K562 (cell line): Measurements from ENCODE around the gene TMEM185B. TPM values are rescaled to one million over a fixed set of nuclear protein-coding genes. Genes with fewer than 3 reads are reported as not detected.

Experiments used
- ATAC-seq: fragments of 200-7000 bp; cut with Tn5 transposase; 3 replicates; pipeline ENCODE4 v1.9.1; 2020; ENCODE audit warnings: moderate library complexity
- BruUV-seq: library from RNA; stranded (reverse); fragments of 400-500 nt; replicated peaks from 2 replicates; lab custom pipeline; 2021; lab: Mats Ljungman, UMichigan
- CTCF ChIA-PET: fragments of 300-600 bp; formaldehyde crosslinking; extraction: SDS; loops from one replicate; lab custom pipeline; 2021; ENCODE audit warnings: low intra/inter-chr PET ratio; lab: Yijun Ruan, JAX
- POLR2A ChIA-PET: fragments of 300-600, 350-650 bp; sonication (Branson Sonifier 250); formaldehyde crosslinking; extraction: SDS; loops from one replicate; lab custom pipeline; 2021; ENCODE audit warnings: antibody characterized with exemption, inconsistent platforms; lab: Yijun Ruan, JAX
- DNase-seq, 4 experiments: peaks; one replicate each; pipeline versions ENCODE4 v3.0.0 to v3.0.0-alpha.2; 2011 to 2018; ENCODE audit warnings: low spot score in 3 of 4, mixed read lengths in 3 of 4; ENCODE audit errors: extremely low read depth in 1 of 4
- FAIRE-seq: peaks from 2 replicates; lab custom pipeline; 2011; peaks lifted over from hg19 to GRCh38; lab: Jason Lieb, UNC
- H2AFZ ChIP-seq: 2 replicates; pipeline ENCODE4 v1.6.0; 2011; ENCODE audit warnings: low read depth, low read length, control low read depth, inconsistent platforms
- H3K27ac ChIP-seq: fragments of 200-600 bp; 3 replicates; pipeline ENCODE4 v1.8.0; 2011; ENCODE audit warnings: low read depth, mild to moderate bottlenecking, control low read depth, inconsistent platforms, low read length, moderate library complexity, mixed read lengths; ENCODE audit errors: extremely low read depth
- H3K27me3 ChIP-seq, 2 experiments: fragments of 300-600 bp in 1 of 2; 2 replicates in 1 of 2; 3 replicates in 1 of 2; pipeline versions ENCODE4 v1.6.0 to v1.8.0; 2011; ENCODE audit warnings: inconsistent platforms in 2 of 2, low read length in 2 of 2, mild to moderate bottlenecking in 1 of 2, mixed read lengths in 1 of 2, moderate library complexity in 1 of 2; ENCODE audit not compliant: control insufficient read depth in 2 of 2, insufficient read depth in 2 of 2
- H3K36me3 ChIP-seq: fragments of 300-600 bp; 3 replicates; pipeline ENCODE4 v1.8.0; 2011; ENCODE audit warnings: mild to moderate bottlenecking, low read length, inconsistent platforms; ENCODE audit not compliant: control insufficient read depth, insufficient read depth
- H3K4me1 ChIP-seq, 2 experiments: fragments of 200-600 bp in 1 of 2; replicated peaks in 1 of 2; 2 replicates in 1 of 2; 3 replicates in 1 of 2; pipeline versions ENCODE4 v1.5.1 to v1.8.0; 2011; ENCODE audit warnings: inconsistent platforms in 2 of 2, low read length in 2 of 2, mild to moderate bottlenecking in 1 of 2, mixed read lengths in 1 of 2, moderate library complexity in 1 of 2; ENCODE audit not compliant: control insufficient read depth in 2 of 2, insufficient read depth in 2 of 2
- H3K4me2 ChIP-seq: 2 replicates; pipeline ENCODE4 v1.6.1; 2011; ENCODE audit warnings: low read length, control low read depth, inconsistent platforms, mixed read lengths; ENCODE audit not compliant: insufficient read depth
- H3K4me3 ChIP-seq: fragments of 200-600 bp; sonication (generic), shearing (Covaris generic); 2 replicates; pipeline ENCODE4 v1.5.1; 2016; ENCODE audit warnings: control low read depth, inconsistent platforms
- H3K79me2 ChIP-seq: fragments of 200-600 bp; 3 replicates; pipeline ENCODE4 v1.8.0; 2011; ENCODE audit warnings: low read length, inconsistent platforms; ENCODE audit not compliant: control insufficient read depth, insufficient read depth
- H3K9ac ChIP-seq, 2 experiments: 2 replicates each; pipeline versions ENCODE4 v1.6.0 to v1.6.1; 2011; ENCODE audit warnings: low read depth in 2 of 2, low read length in 2 of 2, control low read depth in 1 of 2, inconsistent platforms in 1 of 2, mild to moderate bottlenecking in 1 of 2, mixed read lengths in 1 of 2; ENCODE audit not compliant: insufficient read depth in 1 of 2
- H3K9me1 ChIP-seq: one replicate; pipeline ENCODE4 v1.6.0; 2011; ENCODE audit warnings: inconsistent platforms, mild to moderate bottlenecking, low read length, moderate library complexity; ENCODE audit not compliant: control insufficient read depth, insufficient read depth
- H3K9me3 ChIP-seq: replicated peaks from 2 replicates; pipeline ENCODE4 v1.5.1; 2011; ENCODE audit warnings: low read depth, low read length, inconsistent platforms; ENCODE audit not compliant: control insufficient read depth, insufficient read depth
- H4K20me1 ChIP-seq: replicated peaks from 2 replicates; pipeline ENCODE4 v1.6.1; 2011; ENCODE audit warnings: low read length, inconsistent platforms, mixed read lengths; ENCODE audit not compliant: control insufficient read depth, insufficient read depth
- CXXC5 ChIP-seq: fragments of 250-450 bp; sonication (Bioruptor Pico); IDR thresholded peaks from 2 replicates; pipeline ENCODE4 v1.8.0; 2022; ENCODE audit warnings: inconsistent platforms, mild to moderate bottlenecking, moderate library complexity
- FOSL1 ChIP-seq: fragments of 200-800 bp; sonication (Bioruptor generic); conservative IDR thresholded peaks from 2 replicates; pipeline ENCODE4 v1.6.1; 2016; ENCODE audit warnings: missing genetic modification characterization, missing compliant biosample characterization
- PTTG1 ChIP-seq: fragments of 450-650 bp; IDR thresholded peaks from 2 replicates; pipeline ENCODE4 v1.6.1; 2016; ENCODE audit warnings: low read depth, mild to moderate bottlenecking, missing genetic modification characterization, missing compliant biosample characterization
- ZNF280A ChIP-seq: fragments of 450-650 bp; IDR thresholded peaks from 2 replicates; pipeline ENCODE4 v1.6.1; 2018; ENCODE audit warnings: mild to moderate bottlenecking, low read depth; ENCODE audit not compliant: partially characterized antibody
- ZNF507 ChIP-seq: conservative IDR thresholded peaks from 2 replicates; pipeline ENCODE4 v1.6.1; 2017; ENCODE audit warnings: missing genetic modification characterization, missing compliant biosample characterization
- ZNF583 ChIP-seq: fragments of 250-450 bp; sonication (Bioruptor Pico); IDR thresholded peaks from 2 replicates; pipeline ENCODE4 v1.4.0; 2020
- ZNF668 ChIP-seq: fragments of 250-450 bp; sonication (Bioruptor Pico); IDR thresholded peaks from 2 replicates; pipeline ENCODE4 v1.8.0; 2022; ENCODE audit warnings: mild to moderate bottlenecking, inconsistent platforms
- ZNF778 ChIP-seq: fragments of 450-650 bp; formaldehyde crosslinking; IDR thresholded peaks from 2 replicates; pipeline ENCODE4 v1.4.0; 2020; ENCODE audit warnings: mild to moderate bottlenecking, moderate library complexity
- WGBS: fragments of 100-300 bp; shearing (Covaris generic); methylation state at CpG from one replicate; pipeline ENCODE4 v1.1.6; 2016; ENCODE audit warnings: low coverage, mixed read lengths; ENCODE audit not compliant: insufficient coverage; ENCODE audit errors: missing lambda C conversion rate; 5-methylcytosine and 5-hydroxymethylcytosine counted together
- in situ Hi-C: fragments of 300-500 bp; cut with MboI; formaldehyde crosslinking; loops from 4 replicates; pipeline ENCODE4 v1.15.0; 2018; ENCODE audit warnings: inconsistent platforms, mixed read lengths
- intact Hi-C: fragments of 100-400 bp; cut with micrococcal nuclease; formaldehyde crosslinking; loops from 2 replicates; pipeline ENCODE4 v1.14.2; 2022
- polyA plus RNA-seq, 8 experiments: library from polyadenylated mRNA; depleted of rRNA in 4 of 8; stranded (reverse) in 5 of 8; unstranded in 3 of 8; fragments of >200 nt; fragmentation: Nextera tagmentation in 2 of 8; fragmentation: Illumina TruSeq in 1 of 8; extraction: Ambion mirVana in 2 of 8; extraction: Trizol in 1 of 8; gene quantifications; 2 replicates each; pipeline versions ENCODE4 v1.2.1 to v1.2.3, GENCODE V29; 2011 to 2014; ENCODE audit warnings: inconsistent platforms in 1 of 8, missing spikeins in 1 of 8
- total RNA-seq, 7 experiments: library from RNA; depleted of rRNA in 6 of 7; stranded (reverse); fragments of >200 nt in 6 of 7; fragmentation: Illumina TruSeq in 2 of 7; extraction: Trizol in 2 of 7; gene quantifications; 2 replicates each; pipeline versions ENCODE4 v1.2.1 to v1.2.3, GENCODE V29; 2011 to 2021; ENCODE audit warnings: low replicate concordance in 1 of 7

The TMEM185B gene
- total and polyA plus RNA-seq, 9 of the 15 experiments (the other 6 are each of a cell fraction or from before 2014, with no cell fraction given): 2.9 to 28.2 (median 11.5) TPM

DNA sequence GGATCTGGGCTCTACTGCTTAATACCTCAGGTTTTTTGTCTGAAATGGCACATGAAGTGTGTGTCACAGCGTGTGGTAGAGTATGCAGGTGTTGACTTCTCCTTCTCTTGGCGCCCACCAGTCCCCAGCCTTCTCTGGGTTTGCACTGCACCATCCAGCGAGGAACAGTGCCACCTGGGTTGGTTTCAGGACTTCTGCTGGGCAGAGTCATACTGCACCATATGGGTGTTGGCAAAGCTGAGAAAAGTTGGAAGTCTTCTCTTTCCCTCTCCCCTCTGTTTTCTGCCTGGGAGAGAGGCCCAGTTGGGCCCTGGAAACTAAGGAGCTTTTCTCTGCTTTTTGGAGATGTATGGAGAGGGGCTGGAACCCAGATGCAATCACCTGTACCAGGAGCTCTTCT is 43.8 kb downstream of the TMEM185B start:
- no peaks in the 10 kb centered on the region for H4K20me1 ChIP-seq
- H3K27me3 ChIP-seq: no peaks in the 10 kb centered on the region
- CTCF ChIA-PET: interaction anchor here (0.6 kb wide), 1 partner anchor 354 kb away, joined by 3 read pairs; no protein-coding TSS in a partner anchor
- H3K9me1 ChIP-seq: peaks cover 3% of the 10 kb centered on the region
- no peaks in the 10 kb centered on the region for H3K79me2 ChIP-seq
- 13% methylated on average over 3 of the region's 3 CpGs for WGBS
- in situ Hi-C loops: no loop called here
- no peak for ATAC-seq
- H3K36me3 ChIP-seq: no peaks in the 10 kb centered on the region
- no peak overlapping the region for H3K4me3 ChIP-seq
- H3K27ac ChIP-seq: no peak overlapping the region
- TF ChIP-seq PTTG1 (tag) (no peak), FOSL1 (no peak), ZNF583 (CRISPR knock-in tag) (no peak), CXXC5 (CRISPR knock-in tag) (no peak), ZNF778 (CRISPR knock-in tag) (no peak), ZNF668 (CRISPR knock-in tag) (no peak), ZNF280A (no peak), ZNF507 (no peak)
- TF ChIP-seq, all 486 proteins: peak for 0
- peaks cover 0 to 5% of the 10 kb centered on the region in 2 experiments; a peak in 3 of 5 replicates for H3K4me1 ChIP-seq
- FAIRE-seq (no peak), DNase-seq (no peak)
- no peaks in the 10 kb centered on the region for H3K9me3 ChIP-seq
- no peak overlapping the region for H3K4me2 ChIP-seq
- POLR2A ChIA-PET: interaction anchor here (0.6 kb wide), 1 partner anchor 542 kb away, joined by 3 read pairs; no protein-coding TSS in a partner anchor
- H2AFZ ChIP-seq: no peak overlapping the region
- intact Hi-C loops: loop anchor here (5.0 to 10.0 kb wide), 3 partner anchors 133 to 352 kb away; partner anchors contain the start of gene EPB41L5
- no TSS peak for BruUV-seq
- H3K9ac ChIP-seq: no peak overlapping the region
